Mesenteric fat pad (tissue), 1 donor: ENCODE results near the gene NIPBL. TPM values are rescaled to one million over a fixed set of nuclear protein-coding genes. Genes with fewer than 3 reads are reported as not detected.
"Not testable (repeated sequence)": the region's sequence is repeated elsewhere in the genome, so short reads cannot be mapped to it uniquely, and the experiment has no call there.

Source experiments
- DNase-seq: peaks from one replicate; pipeline ENCODE4 v3.0.0-alpha.2; 2020; ENCODE audit warnings: low spot score
- total RNA-seq: library from RNA; stranded (reverse); fragmentation: NEBNext Ultra II Directional; extraction: Animal tissue kit (Norgen Biotek cat#: 25700); gene quantifications from one replicate; pipeline ENCODE4 v1.2.1, GENCODE V29; 2021
- donor health status: DM: yes; HTN: yes; CAD: no.

The NIPBL gene
- total RNA-seq, 1 donor from 2014 or later: 57.3 TPM

DNA sequence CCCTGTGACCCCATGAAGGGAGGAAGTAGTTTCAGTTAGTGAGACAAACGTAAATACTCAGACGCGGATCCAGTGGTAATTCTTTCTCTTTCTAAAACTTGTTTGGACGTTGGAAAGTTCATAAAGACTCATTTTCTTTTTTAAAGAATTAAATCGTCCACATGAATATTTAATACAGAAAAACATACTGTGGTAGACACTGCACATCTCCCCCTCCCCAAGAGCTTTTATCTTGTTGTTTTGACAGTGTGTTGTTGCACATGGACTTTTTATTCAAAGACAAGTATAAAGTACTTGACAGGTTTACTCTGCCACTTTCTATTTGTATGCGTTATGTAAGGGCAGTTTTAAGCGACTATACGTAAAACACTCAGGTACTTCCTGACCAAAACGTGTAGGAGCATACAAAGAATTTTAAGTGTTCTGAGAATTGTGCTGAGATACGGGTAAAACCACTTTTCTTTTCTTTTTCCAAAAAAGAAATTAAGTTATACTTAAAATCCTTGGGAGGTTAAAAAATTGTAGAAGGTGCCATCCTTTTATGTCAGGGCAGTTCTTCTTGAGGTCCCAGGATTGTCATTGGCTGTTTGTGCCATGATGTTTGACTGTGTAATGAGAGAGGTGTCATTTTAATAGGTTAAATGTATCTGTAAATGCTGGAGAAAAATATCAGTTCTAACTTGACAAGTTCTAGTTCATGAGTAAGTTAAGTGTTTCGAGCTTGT, 1.3 kb downstream of the NIPBL start:
- no peak for DNase-seq

- no peak for DNase-seq
Observed at GRCh38 chr5:36878392-36879082, 2.0 kb downstream of the NIPBL start.

DNA sequence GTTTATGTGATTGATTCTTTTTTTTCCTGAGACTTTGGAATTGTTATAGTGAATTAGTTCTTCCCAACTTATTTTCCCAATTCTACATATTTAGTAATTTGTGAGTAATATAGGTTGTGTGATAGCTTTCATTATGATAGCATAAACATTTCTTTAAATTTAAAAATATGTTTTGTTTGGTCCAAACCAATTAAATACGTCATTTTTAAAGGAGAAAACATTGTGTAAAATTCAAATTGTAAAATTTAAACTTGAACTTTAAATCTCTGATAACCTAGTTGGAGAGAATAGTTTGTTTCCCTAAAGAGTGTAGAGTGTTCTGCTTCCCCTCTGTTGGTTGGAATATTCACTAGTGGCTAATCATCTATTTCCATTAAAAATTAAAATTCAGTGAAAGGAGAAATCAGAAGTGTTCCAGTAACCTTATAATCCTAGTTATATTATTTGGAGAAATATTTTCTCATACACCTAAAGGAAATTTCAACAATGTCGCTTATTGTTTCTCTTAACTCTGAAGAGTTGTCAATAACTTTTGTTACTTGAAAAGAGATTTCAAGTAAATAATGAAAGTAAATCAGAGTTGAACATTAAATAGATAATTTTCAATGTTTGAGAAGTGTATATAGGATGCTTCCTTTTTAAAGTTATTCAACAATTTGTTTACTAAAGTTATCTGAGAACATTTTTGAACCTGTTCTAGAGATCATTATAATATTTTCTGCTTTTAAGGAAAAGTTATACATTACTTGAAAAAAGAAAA, 2.9 kb downstream of the NIPBL start:
- no peak for DNase-seq

DNA sequence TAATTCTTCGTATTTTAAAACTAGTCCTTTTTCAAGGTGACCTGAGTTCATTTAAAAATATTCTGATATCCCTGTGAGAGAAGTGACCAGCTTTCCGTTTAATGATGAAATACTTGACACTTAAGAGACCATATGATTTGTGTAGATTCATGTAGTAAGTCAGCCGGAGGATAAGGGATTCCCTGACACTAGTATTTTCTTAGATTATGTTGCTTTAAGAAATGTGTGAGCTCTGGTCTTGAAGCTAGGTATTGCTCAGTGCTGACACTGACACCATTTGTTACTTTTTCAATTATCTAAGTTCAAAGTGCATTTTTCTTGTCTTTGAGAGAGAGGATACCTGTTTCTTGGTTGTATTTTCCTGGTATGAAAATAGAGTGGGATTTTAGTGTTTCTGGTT, 4.2 kb downstream of the NIPBL start:
- DNase-seq: no peak

DNA sequence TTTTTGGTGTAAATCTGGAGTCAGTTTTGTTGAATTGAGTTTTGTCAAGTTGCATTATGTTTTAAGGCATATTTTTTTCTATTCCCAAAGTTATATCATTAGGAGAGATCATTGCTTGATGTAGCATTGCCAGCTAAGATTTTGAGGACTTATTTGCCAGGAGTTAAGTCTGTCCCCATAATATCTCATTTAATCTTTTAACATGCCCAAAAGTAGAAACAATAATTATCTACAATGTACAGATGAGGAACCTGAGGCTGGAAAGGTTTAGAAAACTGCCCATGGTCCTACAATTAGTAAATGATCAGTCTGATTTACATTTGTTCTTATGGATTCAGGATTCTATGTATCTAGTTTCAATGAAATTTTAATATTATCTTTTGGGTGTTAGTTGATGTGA, 4.7 kb downstream of the NIPBL start:
- DNase-seq: no peak

GRCh38 chr5:36881807-36882206, 5.2 kb downstream of the NIPBL start:
- DNase-seq: no peak

GRCh38 chr5:36882250-36882649, 5.7 kb downstream of the NIPBL start:
- DNase-seq: no peak

- DNase-seq: no peak
Observed at GRCh38 chr5:36883894-36884462, 7.4 kb downstream of the NIPBL start.

- no peak for DNase-seq
Observed at GRCh38 chr5:36885149-36885548, 8.6 kb downstream of the NIPBL start.

- DNase-seq: no peak
Observed at GRCh38 chr5:36885566-36886485, 9.3 kb downstream of the NIPBL start.

- no peak for DNase-seq
Observed at GRCh38 chr5:36886791-36887190, 10.2 kb downstream of the NIPBL start.

- no peak for DNase-seq
Observed at GRCh38 chr5:36887532-36887931, 11.0 kb downstream of the NIPBL start.

- DNase-seq: no peak
Observed at GRCh38 chr5:36888303-36888702, 11.7 kb downstream of the NIPBL start.

- no peak for DNase-seq
Observed at GRCh38 chr5:36889264-36889663, 12.7 kb downstream of the NIPBL start.

GRCh38 chr5:36891266-36891665, 14.7 kb downstream of the NIPBL start:
- DNase-seq: no peak

DNA sequence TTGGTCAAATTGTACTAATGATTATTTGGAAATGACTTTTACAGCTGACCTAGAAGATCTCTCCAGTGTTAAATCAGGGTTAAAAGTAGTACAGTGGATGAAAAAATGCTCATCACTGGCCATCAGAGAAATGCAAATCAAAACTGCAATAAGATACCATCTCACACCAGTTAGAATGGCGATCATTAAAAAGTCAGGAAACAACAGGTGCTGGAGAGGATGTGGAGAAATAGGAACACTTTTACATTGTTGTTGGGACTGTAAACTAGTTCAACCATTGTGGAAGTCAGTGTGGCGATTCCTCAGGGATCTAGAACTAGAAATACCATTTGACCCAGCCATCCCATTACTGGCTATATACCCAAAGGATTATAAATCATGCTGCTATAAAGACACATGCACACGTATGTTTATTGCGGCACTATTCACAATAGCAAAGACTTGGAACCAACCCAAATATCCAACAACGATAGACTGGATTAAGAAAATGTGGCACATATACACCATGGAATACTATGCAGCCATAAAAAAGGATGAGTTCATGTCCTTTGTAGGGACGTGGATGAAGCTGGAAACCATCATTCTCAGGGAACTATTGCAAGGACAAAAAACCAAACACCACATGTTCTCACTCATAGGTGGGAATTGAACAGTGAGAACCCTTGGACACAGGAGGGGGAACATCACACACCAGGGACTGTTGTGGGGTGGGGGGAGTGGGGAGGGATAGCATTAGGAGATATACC, 15.7 kb downstream of the NIPBL start:
- not testable (repeated sequence) for DNase-seq

- no peak for DNase-seq
Observed at GRCh38 chr5:36894954-36895353, 18.4 kb downstream of the NIPBL start.

DNA sequence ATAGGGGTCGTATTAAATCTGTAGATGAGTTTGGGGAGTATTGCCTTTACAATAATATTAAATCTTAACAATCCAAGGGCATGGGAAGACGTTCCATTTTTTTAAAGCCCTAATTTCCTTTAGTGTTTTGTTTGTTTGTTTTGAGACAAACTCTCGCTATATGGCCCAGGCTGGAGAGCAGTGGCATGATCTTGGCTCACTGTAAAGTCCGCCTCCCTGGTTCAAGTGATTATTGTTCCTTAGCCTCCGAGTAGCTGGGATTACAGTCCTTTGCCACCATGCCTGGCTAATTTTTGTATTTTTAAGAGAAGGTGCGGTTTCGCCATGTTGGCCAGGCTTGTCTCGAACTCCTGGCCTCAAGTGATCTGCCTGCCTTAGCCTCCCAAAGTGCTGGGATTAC, 19.9 kb downstream of the NIPBL start:
- DNase-seq: no peak

DNA sequence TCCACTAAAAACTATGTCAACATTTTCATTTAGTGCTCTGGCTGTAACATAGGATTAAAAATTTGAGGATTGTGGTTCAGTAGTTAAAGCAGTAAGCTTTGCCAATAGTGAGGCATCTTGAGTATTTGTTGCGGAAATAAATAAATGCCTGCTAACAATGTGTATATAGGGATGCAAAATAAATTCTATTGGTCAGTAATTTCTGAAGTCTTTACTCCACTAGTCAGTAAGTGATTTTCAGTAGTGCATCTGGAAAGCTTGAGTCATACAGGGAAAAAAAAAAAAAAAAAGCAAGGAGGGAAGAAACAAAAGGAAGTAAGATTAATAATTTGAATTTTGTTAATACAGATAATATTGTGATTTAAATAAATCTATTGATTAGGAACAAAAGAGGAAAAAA, 21.0 kb downstream of the NIPBL start:
- no peak for DNase-seq

DNA sequence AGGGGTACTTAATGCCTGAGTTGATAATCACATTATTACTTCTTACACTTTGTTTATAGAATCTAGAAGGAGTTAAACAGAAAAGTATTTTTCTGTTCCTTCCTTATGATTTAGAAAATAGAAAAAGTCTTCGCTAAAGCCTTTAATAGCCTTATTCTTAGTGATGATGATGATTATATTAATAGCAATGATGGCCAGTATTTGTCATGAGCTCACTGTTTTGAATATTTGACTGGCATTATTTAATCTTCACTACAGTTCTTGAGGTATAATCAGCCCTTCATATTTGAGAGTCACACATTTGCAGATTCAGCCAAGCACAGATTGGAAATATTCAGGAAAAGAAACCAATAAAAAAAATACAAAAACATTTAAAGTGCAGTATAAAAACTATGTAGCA, 23.3 kb downstream of the NIPBL start:
- DNase-seq: no peak
